SJSA1 (cell line): ENCODE results near the gene UPK3B. TPM values are rescaled to one million over a fixed set of nuclear protein-coding genes. Genes with fewer than 3 reads are reported as not detected.
"Not testable (repeated sequence)": the region's sequence is repeated elsewhere in the genome, so short reads cannot be mapped to it uniquely, and the experiment has no call there.

Experiments used
- DNase-seq, 2 experiments: peaks; one replicate each; pipeline ENCODE4 v3.0.0-alpha.2; 2015 to 2020; ENCODE audit warnings: low spot score in 2 of 2, low read depth in 1 of 2
- H3K27ac ChIP-seq: fragments of 250-450 bp; sonication (Bioruptor Pico); 2 replicates; pipeline ENCODE4 v1.5.1; 2020; ENCODE audit warnings: mild to moderate bottlenecking, moderate library complexity
- H3K27me3 ChIP-seq: fragments of 250-450 bp; sonication (Bioruptor Pico); replicated peaks from 2 replicates; pipeline ENCODE4 v1.5.1; 2020; ENCODE audit warnings: mild to moderate bottlenecking, moderate library complexity
- H3K36me3 ChIP-seq: fragments of 250-450 bp; sonication (Bioruptor Pico); 2 replicates; pipeline ENCODE4 v1.5.1; 2020; ENCODE audit warnings: mild to moderate bottlenecking
- H3K4me1 ChIP-seq: fragments of 250-450 bp; sonication (Bioruptor Pico); replicated peaks from 2 replicates; pipeline ENCODE4 v1.6.1; 2021; ENCODE audit warnings: mild to moderate bottlenecking
- H3K4me3 ChIP-seq: fragments of 250-450 bp; sonication (Bioruptor Pico); 2 replicates; pipeline ENCODE4 v1.5.1; 2020; ENCODE audit warnings: mild to moderate bottlenecking
- H3K9me3 ChIP-seq: fragments of 250-450 bp; sonication (Bioruptor Pico); replicated peaks from 2 replicates; pipeline ENCODE4 v1.5.1; 2020; ENCODE audit warnings: mild to moderate bottlenecking
- total RNA-seq: library from RNA; depleted of rRNA; stranded (reverse); fragments of >200 nt; shearing (Covaris generic); gene quantifications from 2 replicates; pipeline ENCODE4 v1.2.3, GENCODE V29; 2014; rRNA removed

The UPK3B gene
- total RNA-seq, 1 experiment from 2014 or later, result 0.11 TPM

DNA sequence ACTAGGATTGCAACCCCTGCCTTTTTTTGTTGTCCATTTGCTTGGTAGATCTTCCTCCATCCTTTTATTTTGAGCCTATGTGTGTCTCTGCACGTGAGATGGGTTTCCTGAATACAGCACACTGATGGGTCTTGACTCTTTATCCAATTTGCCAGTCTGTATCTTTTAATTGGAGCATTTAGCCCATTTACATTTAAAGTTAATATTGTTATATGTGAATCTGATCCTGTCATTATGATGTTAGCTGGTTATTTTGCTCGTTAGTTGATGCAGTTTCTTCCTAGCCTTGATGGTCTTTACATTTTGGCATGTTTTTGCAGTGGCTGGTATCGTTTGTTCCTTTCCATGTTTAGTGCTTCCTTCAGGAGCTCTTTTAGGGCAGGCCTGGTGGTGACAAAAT, 54.6 kb downstream of the UPK3B start:
- H3K36me3 ChIP-seq, H3K4me3 ChIP-seq, H3K4me1 ChIP-seq, DNase-seq, H3K9me3 ChIP-seq, H3K27ac ChIP-seq, H3K27me3 ChIP-seq: not testable (repeated sequence)

Other genes with a start within 250 kb of the UPK3B start
- gene HSPB1, start 207.9 kb upstream of the UPK3B start, total RNA-seq, result 119 and 221 TPM in 2 replicates
- 67.0 and 76.1 TPM in 2 replicates for gene YWHAG, start 151.6 kb upstream of the UPK3B start, total RNA-seq
- gene SSC4D, start 100.9 kb upstream of the UPK3B start, total RNA-seq, result 0.34 TPM in 1 of 2 replicates, not detected in the other
- gene ZP3, start 85.6 kb upstream of the UPK3B start, total RNA-seq, result 0.58 and 3.7 TPM in 2 replicates
- 8.2 and 17.5 TPM in 2 replicates for gene DTX2, start 48.8 kb upstream of the UPK3B start, total RNA-seq
- gene SPDYE16, start 32.7 kb downstream of the UPK3B start, total RNA-seq, result not detected in 2 replicates
- gene POMZP3, start 116.7 kb downstream of the UPK3B start, total RNA-seq, result 8.5 and 9.1 TPM in 2 replicates